Immature natural killer cell (primary cell): ENCODE results near the gene CTRB2. TPM values are rescaled to one million over a fixed set of nuclear protein-coding genes. Genes with fewer than 3 reads are reported as not detected.

Experiments
- DNase-seq, 3 donors: peaks; one replicate each; pipeline ENCODE4 v3.0.0; 2022; ENCODE audit warnings: mixed read lengths in 1 of 3
- H3K27ac Mint-ChIP-seq, 6 donors: one replicate each; pipeline ENCODE4 v1.8.0; 2020; ENCODE audit warnings: mixed read lengths in 6 of 6, mild to moderate bottlenecking in 5 of 6, inconsistent platforms in 4 of 6, moderate library complexity in 3 of 6
- H3K27me3 Mint-ChIP-seq, 3 donors: one replicate each; pipeline ENCODE4 v1.8.0; 2020 to 2021; ENCODE audit warnings: low read depth in 3 of 3, mild to moderate bottlenecking in 3 of 3, mixed read lengths in 3 of 3, moderate library complexity in 3 of 3, inconsistent platforms in 1 of 3
- H3K36me3 Mint-ChIP-seq, 3 donors: one replicate each; pipeline ENCODE4 v1.8.0; 2020; ENCODE audit warnings: mixed read lengths in 3 of 3, inconsistent platforms in 2 of 3, mild to moderate bottlenecking in 2 of 3
- H3K4me1 Mint-ChIP-seq, 2 donors: one replicate each; pipeline ENCODE4 v1.8.0; 2020; ENCODE audit warnings: inconsistent platforms in 2 of 2, mild to moderate bottlenecking in 2 of 2, mixed read lengths in 2 of 2, moderate library complexity in 1 of 2
- H3K4me3 Mint-ChIP-seq, 5 donors: one replicate each; pipeline ENCODE4 v1.8.0; 2020; ENCODE audit warnings: mild to moderate bottlenecking in 5 of 5, mixed read lengths in 5 of 5, inconsistent platforms in 3 of 5, moderate library complexity in 3 of 5
- H3K9me3 Mint-ChIP-seq, 6 donors: one replicate each; pipeline ENCODE4 v1.8.0; 2020; ENCODE audit warnings: mild to moderate bottlenecking in 6 of 6, mixed read lengths in 6 of 6, inconsistent platforms in 4 of 6, moderate library complexity in 3 of 6
- polyA plus RNA-seq, 3 donors: library from polyadenylated mRNA; unstranded; fragments of 300-500 nt; fragmentation: Illumina TruSeq; gene quantifications; one replicate each; pipeline ENCODE4 v1.2.3, GENCODE V29; 2021

CTRB2 gene
- polyA plus RNA-seq, 3 donors from 2014 or later: not detected

DNA sequence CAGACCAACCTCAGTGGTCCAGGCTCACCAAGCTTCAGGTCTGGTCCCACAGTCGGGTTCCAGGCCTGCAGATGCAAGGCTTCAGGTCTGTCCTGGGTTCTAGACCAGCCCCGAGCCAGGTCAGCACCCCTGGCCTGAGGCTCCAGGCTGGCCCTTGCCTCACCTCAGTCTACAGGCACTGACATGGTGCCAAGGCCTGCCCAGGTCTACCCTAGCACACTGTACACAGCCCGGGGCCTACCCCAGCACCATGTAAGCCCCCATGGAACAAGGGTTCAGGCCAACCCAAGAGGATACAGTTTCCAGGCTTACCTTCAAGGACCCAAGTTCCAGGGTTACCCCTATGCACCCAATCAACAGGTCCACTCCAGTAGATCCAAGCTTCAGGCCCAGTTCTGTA, 31.9 kb downstream of the CTRB2 start:
- Mint-ChIP-seq H3K27me3 (peaks cover 4 to 6% (median 6%) of the 10 kb centered on the region in 3 donors), H3K36me3 (peaks cover 32 to 41% (median 34%) of the 10 kb centered on the region in 3 donors), H3K9me3 (peaks cover 34 to 82% (median 68%) of the 10 kb centered on the region in 6 donors), H3K4me1 (no peaks in the 10 kb centered on the region), H3K27ac (no peak overlapping the region), H3K4me3 (no peak overlapping the region)
- DNase-seq: no peak

DNA sequence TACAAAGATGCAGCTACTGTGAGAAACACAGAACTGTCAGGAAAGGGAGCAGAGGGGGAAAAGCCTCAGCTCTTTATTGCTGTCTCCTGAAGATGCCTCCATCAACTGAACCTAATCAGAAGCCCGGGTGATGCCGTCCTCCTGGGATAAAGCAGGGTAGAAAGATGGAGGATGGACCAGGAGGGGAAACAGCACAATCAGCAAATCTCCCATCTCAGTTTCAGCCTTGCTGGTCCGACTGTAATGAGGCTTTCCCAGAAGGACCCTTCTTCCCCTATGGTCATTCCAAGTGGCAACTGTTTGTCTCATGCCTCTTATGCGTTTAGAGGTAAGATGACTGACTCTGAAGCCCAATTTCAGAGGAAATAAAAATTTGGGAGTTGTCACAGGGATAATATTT, 34.4 kb downstream of the CTRB2 start:
- peaks cover 4 to 6% (median 4%) of the 10 kb centered on the region in 3 donors for H3K27me3 Mint-ChIP-seq
- DNase-seq: no peak
- peaks cover 57 to 61% (median 57%) of the 10 kb centered on the region in 3 donors for H3K36me3 Mint-ChIP-seq
- H3K4me1 Mint-ChIP-seq: no peaks in the 10 kb centered on the region
- peaks cover 45 to 96% (median 82%) of the 10 kb centered on the region in 6 donors for H3K9me3 Mint-ChIP-seq
- no peak overlapping the region for H3K4me3 Mint-ChIP-seq
- H3K27ac Mint-ChIP-seq: no peak overlapping the region

DNA sequence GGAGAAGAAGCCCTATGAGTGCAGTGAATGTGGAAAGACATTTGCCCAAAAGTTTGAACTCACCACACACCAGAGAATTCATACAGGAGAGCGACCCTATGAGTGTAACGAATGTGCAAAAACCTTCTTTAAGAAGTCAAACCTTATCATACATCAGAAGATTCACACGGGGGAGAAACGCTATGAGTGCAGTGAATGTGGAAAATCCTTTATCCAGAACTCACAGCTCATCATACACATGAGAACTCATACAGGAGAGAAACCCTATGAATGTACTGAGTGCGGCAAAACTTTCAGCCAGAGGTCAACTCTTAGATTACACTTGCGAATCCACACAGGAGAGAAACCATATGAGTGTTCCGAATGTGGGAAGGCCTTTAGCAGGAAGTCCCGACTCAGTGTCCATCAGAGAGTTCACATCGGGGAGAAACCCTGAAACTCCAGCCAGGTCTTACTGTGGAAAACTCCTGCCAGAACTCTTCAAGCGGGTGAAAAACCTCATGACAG, 37.0 kb downstream of the CTRB2 start:
- Mint-ChIP-seq H3K4me1 (no peaks in the 10 kb centered on the region), H3K9me3 (peaks cover 38 to 81% (median 71%) of the 10 kb centered on the region in 6 donors), H3K36me3 (peaks cover 68 to 81% (median 81%) of the 10 kb centered on the region in 3 donors)

GRCh38 chr16:75160386-75160785, 46.6 kb downstream of the CTRB2 start:
- Mint-ChIP-seq H3K4me1 (no peaks in the 10 kb centered on the region), H3K27ac (no peak overlapping the region), H3K27me3 (peaks cover 0 to 4% (median 2%) of the 10 kb centered on the region in 3 donors), H3K36me3 (peaks cover 21 to 45% (median 43%) of the 10 kb centered on the region in 3 donors), H3K9me3 (peaks cover 0 to 6% (median under 1%) of the 10 kb centered on the region in 6 donors), H3K4me3 (no peak overlapping the region)
- DNase-seq: no peak

More for the DNA sequence above, 37.0 kb downstream of the CTRB2 start:
- H3K27me3 Mint-ChIP-seq: peaks cover 0 to 5% (median 1%) of the 10 kb centered on the region in 3 donors
- no peak overlapping the region for H3K4me3 Mint-ChIP-seq
- H3K27ac Mint-ChIP-seq: no peak overlapping the region
- no peak for DNase-seq

Other genes with a start within 250 kb of the CTRB2 start
- gene WDR59, start 222.0 kb downstream of the CTRB2 start, polyA plus RNA-seq: 10 to 100 TPM in 1 of 3 donors, 1 to 10 TPM in 2; 3.1 to 10.2 (median 6.5) TPM
- gene ZNRF1, start 208.1 kb downstream of the CTRB2 start, polyA plus RNA-seq: 1 to 10 TPM in 1 of 3 donors, under 1 TPM in 2; 0.21 to 1.3 (median 0.68) TPM
- gene LDHD, start 90.4 kb downstream of the CTRB2 start, polyA plus RNA-seq: under 1 TPM in 2 of 3 donors, not detected in 1; 0.10 to 0.16 TPM
- 10 to 100 TPM in 2 of 3 donors, 1 to 10 TPM in 1; 5.6 to 23.0 (median 15.5) TPM for gene ZFP1, start 58.6 kb downstream of the CTRB2 start, polyA plus RNA-seq
- gene CTRB1, start 11.8 kb upstream of the CTRB2 start, polyA plus RNA-seq: not detected
- gene BCAR1, start 44.5 kb upstream of the CTRB2 start, polyA plus RNA-seq: not detected
- 10 to 100 TPM; 30.9 to 38.8 (median 32.6) TPM for gene CFDP1, start 226.3 kb upstream of the CTRB2 start, polyA plus RNA-seq